Parathyroid adenoma (tissue), 2 donors: ENCODE data around the gene NARS2.

Experiments used
- H2AFZ ChIP-seq: fragments of 300-600 bp; sonication (generic); one replicate; pipeline ENCODE4 v1.7.0; 2017; ENCODE audit warnings: antibody characterized with exemption, mild to moderate bottlenecking
- H3K27ac ChIP-seq: fragments of 300-600 bp; sonication (generic); one replicate; pipeline ENCODE4 v1.7.0; 2017
- H3K27me3 ChIP-seq: fragments of 300-600 bp; sonication (generic); one replicate; pipeline ENCODE4 v1.7.0; 2017; ENCODE audit warnings: low read length; ENCODE audit not compliant: control insufficient read depth, insufficient read depth
- H3K36me3 ChIP-seq: fragments of 300-600 bp; sonication (generic); one replicate; pipeline ENCODE4 v1.7.0; 2017; ENCODE audit warnings: low read length; ENCODE audit not compliant: control insufficient read depth, insufficient read depth
- H3K4me1 ChIP-seq: fragments of 300-600 bp; sonication (generic); one replicate; pipeline ENCODE4 v1.7.0; 2017; ENCODE audit warnings: control low read depth
- H3K4me2 ChIP-seq: fragments of 300-600 bp; sonication (generic); one replicate; pipeline ENCODE4 v1.7.0; 2017; ENCODE audit warnings: low read length
- H3K4me3 ChIP-seq: fragments of 300-600 bp; sonication (generic); one replicate; pipeline ENCODE4 v1.7.0; 2017; ENCODE audit warnings: low read depth, low read length
- H3K79me2 ChIP-seq: fragments of 300-600 bp; sonication (generic); one replicate; pipeline ENCODE4 v1.7.0; 2017; ENCODE audit warnings: control low read depth
- H3K9ac ChIP-seq: fragments of 300-600 bp; sonication (generic); one replicate; pipeline ENCODE4 v1.7.0; 2017; ENCODE audit warnings: mild to moderate bottlenecking
- H3K9me3 ChIP-seq: fragments of 300-600 bp; sonication (generic); one replicate; pipeline ENCODE4 v1.7.0; 2017; ENCODE audit warnings: low read length; ENCODE audit not compliant: control insufficient read depth
- CTCF ChIP-seq: fragments of 300-600 bp; sonication (generic); IDR thresholded peaks from one replicate; pipeline ENCODE4 v1.7.0; 2017; ENCODE audit warnings: antibody characterized with exemption, mild to moderate bottlenecking
- donor health status: primary hyperparathyroidism.

Gene NARS2

GRCh38 chr11:78542007-78542406 lies 32.7 kb downstream of the NARS2 start:
- TF ChIP-seq CTCF, result no peak
- no peaks in the 10 kb centered on the region for H3K79me2 ChIP-seq
- no peak overlapping the region for H3K9ac ChIP-seq
- H3K4me1 ChIP-seq, result no peaks in the 10 kb centered on the region
- no peaks in the 10 kb centered on the region for H3K36me3 ChIP-seq
- H3K27ac ChIP-seq, result no peak overlapping the region
- no peaks in the 10 kb centered on the region for H3K27me3 ChIP-seq
- no peak overlapping the region for H2AFZ ChIP-seq
- no peak overlapping the region for H3K4me2 ChIP-seq
- H3K4me3 ChIP-seq, result no peak overlapping the region
- H3K9me3 ChIP-seq, result no peaks in the 10 kb centered on the region

- H3K9ac ChIP-seq, result no peak overlapping the region
- no peaks in the 10 kb centered on the region for H3K36me3 ChIP-seq
- no peak overlapping the region for H3K4me3 ChIP-seq
- H3K4me2 ChIP-seq, result no peak overlapping the region
- no peaks in the 10 kb centered on the region for H3K4me1 ChIP-seq
- H3K27me3 ChIP-seq, result no peaks in the 10 kb centered on the region
- H3K9me3 ChIP-seq, result no peaks in the 10 kb centered on the region
- H2AFZ ChIP-seq, result no peak overlapping the region
- TF ChIP-seq CTCF, result no peak
- no peak overlapping the region for H3K27ac ChIP-seq
- H3K79me2 ChIP-seq, result no peaks in the 10 kb centered on the region
These were observed 33.1 kb downstream of the NARS2 start for GRCh38 chr11:78541537-78541936.

GRCh38 chr11:78540256-78540655 lies 34.4 kb downstream of the NARS2 start:
- Histone ChIP-seq H3K27ac (no peak overlapping the region), H3K4me2 (no peak overlapping the region), H3K4me3 (no peak overlapping the region), H3K36me3 (no peaks in the 10 kb centered on the region), H3K4me1 (no peaks in the 10 kb centered on the region), H3K9ac (no peak overlapping the region), H3K27me3 (no peaks in the 10 kb centered on the region), H3K9me3 (no peaks in the 10 kb centered on the region), H2AFZ (no peak overlapping the region), H3K79me2 (no peaks in the 10 kb centered on the region)
- no peak for TF ChIP-seq CTCF

GRCh38 chr11:78539506-78539905 lies 35.2 kb downstream of the NARS2 start:
- H3K27me3 ChIP-seq, result no peaks in the 10 kb centered on the region
- TF ChIP-seq CTCF, result no peak
- H3K36me3 ChIP-seq, result no peaks in the 10 kb centered on the region
- H3K79me2 ChIP-seq, result no peaks in the 10 kb centered on the region
- H3K27ac ChIP-seq, result no peak overlapping the region
- no peaks in the 10 kb centered on the region for H3K9me3 ChIP-seq
- no peak overlapping the region for H2AFZ ChIP-seq
- H3K4me3 ChIP-seq, result no peak overlapping the region
- no peaks in the 10 kb centered on the region for H3K4me1 ChIP-seq
- no peak overlapping the region for H3K9ac ChIP-seq
- no peak overlapping the region for H3K4me2 ChIP-seq

- no peaks in the 10 kb centered on the region for H3K4me1 ChIP-seq
- no peaks in the 10 kb centered on the region for H3K79me2 ChIP-seq
- no peaks in the 10 kb centered on the region for H3K36me3 ChIP-seq
- TF ChIP-seq CTCF, result no peak
- H3K4me3 ChIP-seq, result no peak overlapping the region
- no peak overlapping the region for H3K27ac ChIP-seq
- no peak overlapping the region for H3K4me2 ChIP-seq
- no peaks in the 10 kb centered on the region for H3K27me3 ChIP-seq
- H3K9me3 ChIP-seq, result no peaks in the 10 kb centered on the region
- H2AFZ ChIP-seq, result no peak overlapping the region
- H3K9ac ChIP-seq, result no peak overlapping the region
These were observed 37.7 kb downstream of the NARS2 start for GRCh38 chr11:78536933-78537332.
